HG03135 (cell line): Measurements from ENCODE around the gene TMEM121.

ENCODE experiments used
- ATAC-seq: cut with Tn5 transposase; IDR thresholded peaks from one replicate; pipeline ENCODE4 v1.9.1; 2021; ENCODE audit warnings: mild to moderate bottlenecking, moderate library complexity; ENCODE audit not compliant: unreplicated experiment

The TMEM121 gene

DNA sequence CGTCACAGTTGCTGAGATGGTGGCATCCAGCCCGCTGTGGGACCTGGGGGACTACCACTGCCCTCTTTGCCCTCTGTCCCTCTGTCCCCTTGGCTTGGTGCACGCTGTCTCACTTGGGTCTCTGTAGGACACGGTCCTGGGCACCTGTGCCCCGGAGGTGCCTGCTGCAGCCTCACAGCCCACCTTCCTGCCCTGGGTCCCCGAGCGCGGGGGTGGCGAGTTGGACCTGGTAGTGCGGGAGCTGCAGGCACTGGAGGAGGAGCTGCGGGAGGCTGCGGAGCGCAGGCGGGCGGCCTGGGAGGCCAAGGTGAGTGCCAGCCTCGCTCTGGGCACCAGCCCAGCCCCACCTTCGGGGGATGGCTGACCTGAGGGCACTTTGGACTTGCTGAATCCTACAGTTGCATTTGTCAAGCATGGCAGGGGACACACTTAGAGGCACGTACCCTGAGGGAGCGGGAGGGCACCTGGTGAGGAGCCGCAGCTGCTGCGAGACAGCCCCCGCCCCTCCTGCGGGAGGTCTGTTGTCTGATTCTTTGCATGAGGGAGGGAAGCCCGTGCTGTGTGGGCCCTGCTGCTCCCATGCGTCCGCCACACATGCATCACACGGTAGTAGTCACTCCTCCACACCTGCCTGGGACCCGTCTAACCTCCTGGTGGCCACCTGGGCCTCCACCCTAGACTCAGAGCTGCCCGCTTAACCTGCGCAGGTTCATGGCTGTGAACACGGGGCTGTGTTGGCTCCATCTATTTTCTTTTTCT lies 28.5 kb upstream of the TMEM121 start:
- no peak for ATAC-seq

DNA sequence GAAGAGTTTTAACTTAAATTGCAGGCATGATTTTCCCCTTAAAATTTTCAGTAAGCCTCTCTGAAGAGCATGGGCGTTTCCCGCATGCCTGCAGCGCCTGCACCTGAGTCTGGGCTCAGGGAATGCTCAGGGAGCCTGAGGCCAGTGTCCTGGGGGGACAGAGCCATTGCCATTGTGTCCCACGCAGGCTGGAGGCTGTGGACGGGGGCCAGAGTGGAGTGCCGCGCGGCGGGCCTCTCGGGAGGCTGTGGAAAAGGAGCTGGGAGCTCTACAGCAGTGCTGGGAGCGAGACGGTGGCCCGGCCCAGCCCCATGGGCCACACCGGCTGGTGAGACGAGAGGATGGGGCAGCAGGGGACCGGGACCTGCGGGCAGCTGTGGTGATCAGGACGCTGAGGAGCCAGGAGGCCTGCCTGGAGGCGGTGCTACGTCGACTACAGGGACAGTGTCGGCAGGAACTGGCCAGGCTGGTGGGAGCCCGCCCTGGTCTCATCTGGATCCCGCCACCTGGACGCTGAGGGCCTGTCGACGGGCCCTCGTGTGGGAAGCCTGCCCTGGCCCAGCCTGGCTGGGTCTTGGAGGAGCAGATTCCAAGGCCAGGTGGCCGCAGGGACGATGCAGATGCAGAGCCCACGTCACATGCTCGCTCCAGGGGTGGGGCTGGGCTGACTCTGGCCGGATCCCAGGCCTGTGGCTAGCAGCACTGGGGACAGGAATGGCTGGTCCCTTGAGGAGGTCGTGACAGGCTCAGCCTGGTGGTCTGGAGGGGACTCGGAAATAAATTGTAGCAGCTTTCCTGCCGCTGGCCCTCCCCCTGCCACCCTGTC lies 27.7 kb upstream of the TMEM121 start:
- no peak for ATAC-seq

DNA sequence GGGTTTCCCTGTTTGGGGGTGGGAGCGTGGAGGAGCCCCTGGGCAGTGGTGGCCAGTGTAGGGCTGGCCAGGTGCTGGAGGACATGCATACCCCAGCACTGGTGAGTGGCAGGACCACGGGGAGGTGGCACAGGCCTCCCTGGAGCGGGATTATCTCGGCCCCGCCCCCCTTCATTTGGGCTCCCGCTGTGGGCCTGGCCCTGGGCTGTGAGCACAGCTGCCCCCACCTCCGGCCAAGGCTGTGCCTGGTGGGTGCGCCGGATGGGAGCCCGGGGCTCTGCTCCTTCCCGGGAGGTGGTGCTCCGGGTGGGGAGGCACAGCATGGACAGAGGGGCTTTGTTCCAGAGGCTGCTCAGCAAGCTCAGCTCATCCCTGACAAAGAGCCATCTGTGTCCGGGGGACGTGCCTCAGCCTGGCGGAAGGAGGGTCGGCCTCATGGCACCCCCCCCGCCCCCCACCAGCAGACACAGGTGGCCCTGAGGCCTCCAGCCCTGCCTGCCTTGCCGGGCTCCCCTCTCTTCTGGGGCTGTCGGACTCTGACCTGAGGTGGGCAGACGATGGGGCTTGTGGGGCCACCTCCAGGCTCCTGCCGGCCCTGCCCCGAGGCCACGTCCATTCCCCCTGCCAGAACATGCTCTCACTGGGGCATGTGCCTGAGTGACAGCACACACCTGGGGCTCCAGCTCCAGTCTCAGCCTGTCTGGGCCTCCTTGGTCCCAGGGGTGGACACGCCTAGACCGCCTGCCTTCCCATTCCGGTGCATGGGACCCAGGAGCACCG lies 26.9 kb upstream of the TMEM121 start:
- no peak for ATAC-seq

DNA sequence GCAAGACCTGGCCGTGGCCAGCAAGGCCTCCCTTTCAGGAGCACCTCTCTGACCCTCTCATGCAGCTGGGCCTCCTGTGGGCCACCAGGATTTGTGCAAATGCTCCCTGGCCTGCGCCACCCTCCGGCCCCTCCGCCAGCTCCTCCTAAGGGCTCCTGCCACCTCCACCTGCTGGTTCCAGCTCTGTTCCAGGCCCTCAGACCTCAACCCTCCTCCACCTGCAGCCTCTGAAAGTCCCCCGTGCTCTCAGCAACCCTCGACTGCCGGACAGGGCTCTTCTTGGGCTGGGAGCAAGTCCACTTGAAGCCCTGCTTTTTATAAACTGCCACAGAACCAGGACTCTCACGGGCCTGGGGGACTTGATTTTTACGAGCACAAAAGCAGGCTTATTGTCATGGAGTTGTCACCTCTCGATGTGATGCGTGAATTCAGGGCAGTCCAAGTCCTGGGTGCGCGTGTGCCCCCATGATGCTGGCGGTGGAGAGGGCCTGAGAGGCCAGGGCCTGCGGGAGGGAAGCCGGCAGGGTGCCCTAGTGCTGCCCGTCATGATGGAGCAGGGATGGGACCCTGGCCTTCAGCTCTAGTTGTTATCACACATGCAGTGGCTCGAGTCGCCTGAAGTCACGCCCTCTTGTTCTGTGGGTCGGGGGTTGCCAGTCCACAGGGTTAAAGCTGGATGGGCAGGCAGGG lies 26.2 kb upstream of the TMEM121 start:
- ATAC-seq = no peak

DNA sequence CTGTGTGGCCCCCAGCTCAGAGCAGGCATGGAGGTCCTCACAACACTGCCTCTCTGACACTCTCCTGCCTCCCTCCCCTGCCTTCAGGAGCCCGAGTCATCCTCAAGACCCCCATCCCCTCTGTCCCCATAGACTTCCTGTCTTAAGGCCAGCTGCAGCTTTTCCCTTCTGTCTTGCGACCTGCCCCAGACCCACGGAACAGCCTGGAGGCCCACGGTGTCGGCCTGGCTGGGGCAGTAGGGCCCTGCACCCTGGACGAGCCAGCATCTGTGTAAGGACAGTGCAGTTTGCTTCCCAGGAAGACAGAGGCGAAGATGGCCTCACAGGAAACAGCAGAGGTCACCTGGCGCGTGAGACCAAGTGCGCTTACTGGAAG lies 25.7 kb upstream of the TMEM121 start:
- ATAC-seq = no peak

DNA sequence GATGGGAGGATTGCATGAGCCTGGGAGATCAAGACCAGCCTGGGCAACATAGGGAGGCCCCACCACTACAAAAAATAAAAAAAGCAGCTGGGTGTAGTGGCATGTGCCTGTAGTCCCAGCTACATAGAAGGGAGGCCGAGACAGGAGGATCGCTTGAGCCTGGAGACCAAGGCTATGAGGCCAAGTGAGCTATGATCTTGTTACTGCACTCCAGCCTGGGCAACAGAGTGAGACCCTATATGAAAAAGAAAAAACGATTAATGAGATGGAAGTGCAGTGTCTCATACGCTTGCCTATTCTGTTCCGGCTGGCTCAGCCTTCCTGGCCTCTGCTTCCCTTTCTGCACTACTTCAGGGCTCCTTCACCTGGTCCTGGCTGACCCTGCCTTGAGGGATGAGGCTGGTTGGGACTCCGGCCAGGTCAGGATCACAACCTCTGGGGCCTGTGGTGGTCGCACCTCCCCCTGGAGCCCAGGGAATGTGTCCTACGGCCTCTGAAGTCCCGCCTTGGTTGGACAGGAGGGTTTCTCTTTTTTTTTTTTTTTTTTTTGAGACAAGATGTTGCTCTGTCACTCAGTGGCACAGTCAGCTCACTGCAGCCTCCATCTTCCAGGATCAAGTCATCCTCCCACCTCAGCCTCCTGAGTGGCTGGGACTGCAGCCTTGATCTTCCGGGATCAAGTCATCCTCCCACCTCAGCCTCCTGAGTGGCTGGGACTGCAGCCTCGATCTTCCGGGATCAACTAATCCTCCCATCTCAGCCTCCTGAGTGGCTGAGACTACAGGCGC lies 24.7 kb upstream of the TMEM121 start:
- no peak for ATAC-seq

DNA sequence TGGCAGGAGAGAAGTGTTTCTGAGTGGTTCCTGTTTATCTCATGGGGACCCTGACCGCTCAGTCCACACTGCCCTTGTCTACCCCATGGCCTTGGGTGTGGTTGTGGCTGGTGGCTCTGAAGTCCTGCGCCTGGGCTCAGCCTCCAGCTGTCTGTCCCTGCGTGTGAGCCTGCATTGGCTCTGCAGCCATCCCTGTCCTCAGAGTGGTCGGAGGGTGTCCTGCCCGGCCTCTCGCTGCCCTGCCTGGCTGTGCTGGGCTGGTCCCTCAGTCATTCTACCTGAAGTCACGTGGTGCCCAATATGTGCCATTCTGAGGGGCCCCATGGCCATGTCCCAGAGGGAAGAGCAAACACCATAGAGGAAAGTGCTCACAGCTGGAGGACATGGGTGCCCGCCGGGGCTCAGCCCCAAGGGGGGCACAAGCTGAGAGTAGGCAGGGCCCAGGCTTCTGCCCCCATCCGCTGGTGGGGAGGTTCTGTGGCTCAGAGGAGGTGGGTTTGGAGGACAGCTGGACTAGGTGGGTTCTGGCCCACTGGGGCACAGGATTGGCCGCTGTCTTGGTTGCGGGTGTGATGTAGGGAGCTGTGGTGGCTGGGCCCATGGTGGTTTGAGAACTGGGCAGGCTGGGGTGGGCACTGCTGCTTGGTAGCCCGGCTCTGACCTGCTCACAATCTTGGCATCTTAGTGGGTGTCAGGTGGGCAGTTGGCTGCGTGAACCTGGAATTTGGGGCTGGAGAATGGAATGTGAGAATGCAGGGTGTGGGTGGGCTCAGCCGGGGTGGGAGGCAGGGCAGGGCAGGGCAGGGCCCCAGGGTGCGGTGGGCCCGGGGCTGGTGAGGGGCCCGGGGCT lies 23.7 kb upstream of the TMEM121 start:
- no peak for ATAC-seq

DNA sequence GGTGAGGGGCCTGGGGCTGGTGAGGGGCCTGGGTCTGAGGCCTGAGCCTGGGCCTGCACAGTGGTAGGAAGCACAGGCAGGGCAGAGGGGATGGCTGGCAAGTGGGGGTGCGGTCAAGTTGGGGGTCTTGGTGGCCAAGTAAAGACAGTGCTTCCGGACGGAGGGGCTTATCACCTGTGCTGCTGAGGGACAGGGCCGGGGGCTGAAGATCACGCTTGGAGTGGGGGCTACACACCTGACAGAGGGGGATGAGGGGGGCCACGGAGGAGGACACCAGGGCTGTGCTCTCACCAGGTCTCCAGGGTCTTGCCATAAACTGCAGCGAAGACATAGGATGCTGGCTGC lies 23.1 kb upstream of the TMEM121 start:
- no peak for ATAC-seq

DNA sequence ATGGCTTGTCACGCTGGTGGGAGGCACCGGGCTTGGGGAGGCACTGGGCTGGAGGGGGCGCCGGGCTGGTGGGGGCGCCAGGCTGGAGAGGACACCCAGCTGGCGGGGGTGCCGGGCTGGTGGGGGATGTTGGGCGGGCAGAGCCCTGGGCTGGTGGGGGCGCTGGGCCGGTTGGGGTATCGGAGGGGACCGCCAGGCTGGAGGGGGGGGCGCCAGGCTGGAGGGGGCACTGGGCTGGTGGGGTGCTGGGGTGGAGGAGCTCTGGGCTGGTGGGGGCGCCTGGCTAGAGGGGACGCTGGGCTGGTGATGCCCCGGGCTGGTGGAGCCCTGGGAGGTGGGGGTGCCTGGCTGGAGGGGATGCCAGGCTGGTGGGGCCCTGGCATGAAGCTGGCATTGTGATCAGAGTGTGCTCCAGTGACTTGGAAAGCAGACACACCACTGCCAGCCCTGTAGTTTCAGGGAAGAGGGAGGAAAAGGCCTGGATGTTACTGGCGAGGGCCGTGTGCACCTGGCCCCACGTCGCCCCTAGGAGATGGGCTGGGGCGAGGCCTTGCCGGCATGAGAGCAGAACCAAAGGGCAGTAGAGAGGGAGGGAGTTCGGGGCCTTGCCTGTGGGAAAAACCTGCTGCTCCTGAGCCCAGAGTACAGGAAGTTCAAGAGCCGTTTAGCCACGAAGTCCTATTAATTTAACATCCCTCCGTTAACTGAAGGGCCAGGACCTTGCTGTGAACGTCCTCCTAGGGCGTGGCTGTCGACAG lies 22.3 kb upstream of the TMEM121 start:
- ATAC-seq = no peak

DNA sequence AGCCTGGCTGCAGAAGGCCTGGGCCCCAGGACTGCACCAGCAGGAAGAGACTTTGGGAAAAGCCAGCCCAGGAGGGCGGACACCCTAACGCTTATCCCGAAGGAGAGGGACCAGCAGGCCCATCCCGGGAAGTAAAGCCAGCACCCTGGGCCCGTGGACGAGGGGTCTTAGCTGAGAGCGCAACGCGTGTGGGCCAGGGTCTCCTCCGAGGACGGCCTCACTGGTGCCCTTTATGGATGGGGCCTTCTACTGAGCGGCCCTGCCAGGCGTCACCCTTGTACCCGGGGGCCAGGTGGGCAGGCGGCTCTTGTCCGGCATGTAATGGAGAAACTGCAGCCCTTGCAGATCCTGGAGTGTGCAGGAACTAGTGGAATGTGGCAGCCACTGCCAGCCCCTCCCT lies 21.3 kb upstream of the TMEM121 start:
- ATAC-seq = no peak

DNA sequence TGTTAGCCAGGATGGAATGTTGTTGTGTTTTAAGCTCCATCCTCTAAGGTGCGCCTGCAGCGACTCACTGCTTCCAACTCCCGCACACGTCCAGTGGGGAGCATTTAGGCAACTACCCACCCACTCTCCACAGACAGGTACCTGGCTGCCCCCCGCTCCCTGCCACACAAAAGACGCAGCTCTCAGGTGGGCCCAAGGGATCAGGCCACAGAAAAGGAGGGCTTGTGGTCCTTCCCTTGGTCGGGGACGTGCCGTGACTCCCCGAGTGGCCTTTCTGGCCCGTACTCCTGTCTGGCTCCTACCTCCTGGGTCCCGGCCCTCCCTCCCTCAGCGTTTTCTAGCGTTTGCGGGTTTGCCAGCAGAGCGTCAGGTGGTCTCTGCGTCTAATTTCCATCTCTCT lies 19.1 kb upstream of the TMEM121 start:
- no peak for ATAC-seq

DNA sequence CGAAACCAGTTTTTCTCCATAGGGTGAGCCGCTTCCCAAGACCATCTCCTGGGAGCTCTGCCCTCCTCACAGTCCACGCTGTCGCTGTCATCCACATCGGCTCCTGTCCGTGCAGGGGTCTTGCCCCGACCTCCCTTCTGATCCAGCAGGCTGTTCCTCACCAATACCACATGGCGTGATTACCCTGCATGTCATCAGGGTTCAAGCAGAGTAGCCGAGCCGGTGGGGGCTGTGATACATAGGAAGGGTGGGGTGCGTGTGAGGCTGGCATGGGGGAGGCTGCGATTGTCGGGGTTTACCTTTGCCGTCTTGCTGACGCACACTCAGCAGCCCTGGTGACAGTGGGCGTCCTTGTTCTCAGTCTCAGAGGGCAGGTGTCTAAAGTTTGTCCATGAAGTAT lies 18.3 kb upstream of the TMEM121 start:
- ATAC-seq = no peak

DNA sequence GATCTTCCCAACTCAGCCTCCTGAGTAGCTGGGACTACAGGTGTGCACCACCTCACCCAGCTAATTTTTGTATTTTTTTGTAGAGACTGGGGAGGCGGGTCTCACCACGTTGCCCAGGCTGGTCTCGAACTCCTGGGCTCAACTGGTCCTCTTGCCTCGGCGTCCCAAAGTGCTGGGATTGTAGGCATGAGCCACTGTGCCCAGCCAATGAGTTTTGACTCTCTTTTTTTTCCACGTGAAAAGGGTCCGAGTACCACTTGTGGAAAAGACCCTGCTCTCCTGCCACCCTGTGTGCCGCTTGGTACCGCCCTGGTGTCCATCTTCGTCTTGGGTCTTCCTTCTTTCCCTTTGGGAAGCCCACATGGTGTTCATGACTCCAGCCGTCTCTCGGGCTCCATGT lies 17.8 kb upstream of the TMEM121 start:
- no peak for ATAC-seq

DNA sequence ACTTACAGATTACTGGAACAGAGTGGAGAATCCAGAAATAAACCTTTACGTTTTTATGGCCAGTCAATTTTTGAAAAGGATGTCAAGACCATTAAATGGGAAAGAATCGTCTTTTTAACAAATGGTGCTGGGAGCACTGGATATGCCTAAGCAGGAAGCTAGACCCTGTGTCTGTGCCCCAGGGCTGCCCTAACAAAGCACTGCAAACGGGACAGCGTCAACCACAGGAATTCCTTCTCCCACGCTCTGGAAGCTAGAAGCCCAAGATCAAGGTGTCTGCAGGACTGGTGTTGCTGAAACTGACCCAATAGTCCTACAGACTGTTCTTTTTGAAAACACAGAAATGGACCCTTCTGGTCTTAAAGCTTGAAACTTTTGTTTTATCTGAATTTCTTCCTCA lies 9.3 kb upstream of the TMEM121 start:
- ATAC-seq = no peak

DNA sequence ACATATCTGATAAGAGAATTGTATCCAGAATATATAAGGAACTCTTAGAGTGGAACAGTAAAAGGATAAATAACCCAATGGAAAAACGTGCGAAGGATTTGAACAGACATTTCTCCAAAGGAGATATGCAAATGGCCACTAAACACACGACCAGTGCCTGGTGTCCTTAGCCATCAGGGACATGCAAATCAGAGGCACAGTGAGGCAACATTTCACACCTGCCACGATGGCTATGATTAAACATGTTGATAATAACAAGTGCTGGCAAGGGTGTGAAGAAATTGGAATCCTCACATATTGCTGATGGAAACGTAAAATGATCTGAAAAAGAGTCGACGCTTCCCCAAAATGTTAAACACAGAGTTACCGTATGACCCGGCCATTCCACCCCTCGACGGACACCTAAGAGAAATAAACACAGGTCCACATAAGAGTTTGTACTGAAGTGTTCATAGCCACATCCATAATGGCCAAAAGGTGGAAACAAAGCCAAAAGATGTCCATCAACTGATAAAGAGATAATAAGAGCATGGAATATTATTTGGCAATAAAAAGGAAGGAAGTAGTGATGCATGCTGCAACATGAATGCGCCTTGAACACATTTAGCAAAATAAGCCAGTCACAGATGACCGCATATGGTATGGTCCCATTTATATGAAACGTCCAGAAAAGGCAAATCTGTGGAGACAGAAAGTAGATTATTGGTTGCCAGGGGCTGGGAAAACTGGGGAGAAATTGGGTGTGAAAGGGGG lies 6.3 kb upstream of the TMEM121 start:
- ATAC-seq = no peak

DNA sequence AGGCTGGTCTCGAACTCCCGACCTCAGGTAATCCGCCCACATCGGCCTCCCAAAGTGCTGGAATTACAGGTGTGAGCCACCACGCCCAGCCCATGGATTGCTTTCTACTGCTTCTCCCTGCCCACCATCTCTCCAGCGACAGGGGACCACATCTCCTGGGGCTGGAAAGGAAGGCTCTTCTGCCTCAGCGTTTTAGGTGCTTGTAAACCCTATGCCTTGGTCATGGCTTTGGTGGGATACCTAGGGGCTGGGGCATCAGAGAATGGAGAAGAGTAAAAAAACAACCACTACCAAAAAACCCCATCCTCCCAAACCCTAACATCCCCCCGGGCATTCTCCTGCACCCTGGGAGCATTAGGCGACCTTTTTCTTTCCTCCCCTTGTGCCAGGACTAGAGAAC lies 1.1 kb upstream of the TMEM121 start:
- ATAC-seq = no peak

DNA sequence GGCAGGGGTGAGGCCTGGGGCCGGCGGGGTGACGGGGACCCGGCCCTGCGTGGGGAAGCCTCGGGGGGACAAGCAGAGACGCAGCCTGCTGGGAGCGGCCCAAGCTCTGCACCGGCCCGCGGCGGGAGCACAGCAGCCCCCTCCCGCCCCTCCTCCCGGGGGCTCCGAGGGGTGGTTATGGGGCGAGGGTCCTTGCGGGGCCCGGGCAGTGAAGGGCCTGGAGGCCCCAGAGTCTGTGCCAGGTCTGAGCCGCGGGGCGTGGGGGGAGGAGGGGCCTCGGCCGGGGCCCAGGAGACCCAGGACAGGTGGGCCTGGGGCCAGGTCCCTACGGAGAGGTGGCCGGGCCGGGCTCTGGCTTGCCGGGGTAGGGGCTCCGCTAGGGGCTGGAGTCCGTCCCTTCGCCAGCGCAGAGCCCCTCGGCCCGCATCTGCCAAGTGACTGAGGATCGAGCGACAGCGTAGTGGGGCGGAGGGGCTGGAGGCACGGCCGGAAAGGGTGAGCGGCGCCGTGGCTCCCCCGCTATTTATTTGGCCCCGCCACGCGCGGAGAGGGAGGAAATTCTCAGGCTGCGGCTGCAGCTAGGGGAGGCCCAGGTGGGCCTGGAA lies 495 bp downstream of the TMEM121 start:
- no peak for ATAC-seq

DNA sequence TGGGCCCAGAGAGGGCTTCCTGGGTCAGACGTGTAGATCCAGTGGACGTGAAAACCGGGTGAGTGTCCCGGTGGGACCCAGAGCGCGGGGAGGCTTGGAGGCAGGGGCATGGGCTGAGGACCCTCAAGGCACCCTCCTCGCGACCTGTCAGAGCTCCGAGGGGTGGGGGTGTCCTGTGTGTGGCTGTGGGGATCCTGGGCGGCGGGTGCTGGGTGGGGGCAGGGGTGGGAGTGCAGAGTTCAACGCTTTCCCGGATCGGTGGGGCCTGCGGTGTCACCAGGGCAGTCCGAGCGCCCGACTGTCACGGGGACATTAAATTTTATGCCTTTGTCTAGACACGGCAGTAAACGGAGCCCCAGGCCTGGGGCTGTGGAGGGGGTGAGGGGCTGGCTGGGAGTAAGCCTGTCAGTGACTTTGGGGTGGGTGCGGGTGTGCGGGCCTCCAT lies 1.0 kb downstream of the TMEM121 start:
- ATAC-seq = no peak
